Measurements from ENCODE around the gene SIL1. TPM values are rescaled to one million over a fixed set of nuclear protein-coding genes. Genes with fewer than 3 reads are reported as not detected.

The SIL1 gene
- polyA plus RNA-seq, 4 donors: 21.6 to 68.2 (median 35.4) TPM

GRCh38 chr5:138934971-138935370, 263.2 kb downstream of the SIL1 start:
- H3K27me3 ChIP-seq (ENCODE audit: control insufficient read depth in 3 of 3, insufficient read depth in 3 of 3, low read length in 3 of 3): no peaks in the 10 kb centered on the region
- 91 to 96% (median 95%) methylated on average over 12 of the region's 12 CpGs for WGBS, 3 donors
- no peak for DNase-seq
- peaks cover 13 to 74% (median 24%) of the 10 kb centered on the region in 3 donors for H3K36me3 ChIP-seq (ENCODE audit: control insufficient read depth in 3 of 3, insufficient read depth in 2 of 3, low read depth in 1 of 3, low read length in 3 of 3)
- FAIRE-seq: no peak
- no peak overlapping the region for H3K4me3 ChIP-seq (ENCODE audit: low read depth in 1 of 3, low read length in 3 of 3)
- H3K4me1 ChIP-seq (ENCODE audit: control insufficient read depth in 3 of 3, insufficient read depth in 2 of 3, low read depth in 1 of 3, low read length in 2 of 3): peaks cover 0 to 4% (median 0%) of the 10 kb centered on the region in 3 donors
- no peaks in the 10 kb centered on the region for H3K9me3 ChIP-seq (ENCODE audit: control insufficient read depth in 2 of 2, insufficient read depth in 1 of 2, low read depth in 1 of 2, low read length in 1 of 2)
- H3K27ac ChIP-seq (ENCODE audit: low read depth in 1 of 3, low read length in 2 of 3): no peak overlapping the region

GRCh38 chr5:138933522-138934290, 264.5 kb downstream of the SIL1 start:
- DNase-seq (no peak), FAIRE-seq (no peak)
- Histone ChIP-seq H3K27me3 (ENCODE audit: control insufficient read depth in 3 of 3, insufficient read depth in 3 of 3, low read length in 3 of 3) (no peaks in the 10 kb centered on the region), H3K4me1 (ENCODE audit: control insufficient read depth in 3 of 3, insufficient read depth in 2 of 3, low read depth in 1 of 3, low read length in 2 of 3) (peaks cover 0 to 4% (median 0%) of the 10 kb centered on the region in 3 donors), H3K27ac (ENCODE audit: low read depth in 1 of 3, low read length in 2 of 3) (no peak overlapping the region), H3K9me3 (ENCODE audit: control insufficient read depth in 2 of 2, insufficient read depth in 1 of 2, low read depth in 1 of 2, low read length in 1 of 2) (no peaks in the 10 kb centered on the region), H3K36me3 (ENCODE audit: control insufficient read depth in 3 of 3, insufficient read depth in 2 of 3, low read depth in 1 of 3, low read length in 3 of 3) (peaks cover 13 to 85% (median 24%) of the 10 kb centered on the region in 3 donors), H3K4me3 (ENCODE audit: low read depth in 1 of 3, low read length in 3 of 3) (no peak overlapping the region)
- 91 to 93% (median 92%) methylated on average over 18 of the region's 18 CpGs for WGBS, 3 donors

- peaks cover 0 to 9% (median 0%) of the 10 kb centered on the region in 3 donors for H3K4me1 ChIP-seq (ENCODE audit: control insufficient read depth in 3 of 3, insufficient read depth in 2 of 3, low read depth in 1 of 3, low read length in 2 of 3)
- H3K27me3 ChIP-seq (ENCODE audit: control insufficient read depth in 3 of 3, insufficient read depth in 3 of 3, low read length in 3 of 3): no peaks in the 10 kb centered on the region
- DNase-seq (no peak), FAIRE-seq (no peak)
- peaks cover 13 to 87% (median 24%) of the 10 kb centered on the region in 3 donors for H3K36me3 ChIP-seq (ENCODE audit: control insufficient read depth in 3 of 3, insufficient read depth in 2 of 3, low read depth in 1 of 3, low read length in 3 of 3)
- WGBS, 3 donors: 84 to 87% (median 86%) methylated on average over 20 of the region's 20 CpGs
- no peak overlapping the region for H3K4me3 ChIP-seq (ENCODE audit: low read depth in 1 of 3, low read length in 3 of 3)
- no peaks in the 10 kb centered on the region for H3K9me3 ChIP-seq (ENCODE audit: control insufficient read depth in 2 of 2, insufficient read depth in 1 of 2, low read depth in 1 of 2, low read length in 1 of 2)
- no peak overlapping the region for H3K27ac ChIP-seq (ENCODE audit: low read depth in 1 of 3, low read length in 2 of 3)
These were observed 265.9 kb downstream of the SIL1 start for GRCh38 chr5:138932171-138932810.

- H3K36me3 ChIP-seq (ENCODE audit: control insufficient read depth in 3 of 3, insufficient read depth in 2 of 3, low read depth in 1 of 3, low read length in 3 of 3): peaks cover 13 to 89% (median 28%) of the 10 kb centered on the region in 3 donors
- no peaks in the 10 kb centered on the region for H3K27me3 ChIP-seq (ENCODE audit: control insufficient read depth in 3 of 3, insufficient read depth in 3 of 3, low read length in 3 of 3)
- FAIRE-seq: no peak
- DNase-seq: no peak
- WGBS, 3 donors: 79 to 89% (median 86%) methylated on average over 10 of the region's 10 CpGs
- no peak overlapping the region for H3K4me3 ChIP-seq (ENCODE audit: low read depth in 1 of 3, low read length in 3 of 3)
- H3K27ac ChIP-seq (ENCODE audit: low read depth in 1 of 3, low read length in 2 of 3): no peak overlapping the region
- H3K9me3 ChIP-seq (ENCODE audit: control insufficient read depth in 2 of 2, insufficient read depth in 1 of 2, low read depth in 1 of 2, low read length in 1 of 2): no peaks in the 10 kb centered on the region
- H3K4me1 ChIP-seq (ENCODE audit: control insufficient read depth in 3 of 3, insufficient read depth in 2 of 3, low read depth in 1 of 3, low read length in 2 of 3): peaks cover 0 to 13% (median 0%) of the 10 kb centered on the region in 3 donors
These were observed 267.6 kb downstream of the SIL1 start for GRCh38 chr5:138930371-138931097.

GRCh38 chr5:138929571-138929955, 268.6 kb downstream of the SIL1 start:
- DNase-seq (no peak), FAIRE-seq (no peak)
- Histone ChIP-seq H3K27ac (ENCODE audit: low read depth in 1 of 3, low read length in 2 of 3) (no peak overlapping the region), H3K36me3 (ENCODE audit: control insufficient read depth in 3 of 3, insufficient read depth in 2 of 3, low read depth in 1 of 3, low read length in 3 of 3) (peaks cover 13 to 90% (median 28%) of the 10 kb centered on the region in 3 donors), H3K27me3 (ENCODE audit: control insufficient read depth in 3 of 3, insufficient read depth in 3 of 3, low read length in 3 of 3) (no peaks in the 10 kb centered on the region), H3K4me3 (ENCODE audit: low read depth in 1 of 3, low read length in 3 of 3) (no peak overlapping the region), H3K9me3 (ENCODE audit: control insufficient read depth in 2 of 2, insufficient read depth in 1 of 2, low read depth in 1 of 2, low read length in 1 of 2) (no peaks in the 10 kb centered on the region), H3K4me1 (ENCODE audit: control insufficient read depth in 3 of 3, insufficient read depth in 2 of 3, low read depth in 1 of 3, low read length in 2 of 3) (peaks cover 0 to 13% (median 0%) of the 10 kb centered on the region in 3 donors)
- 82 to 91% (median 85%) methylated on average over 4 of the region's 4 CpGs for WGBS, 3 donors

GRCh38 chr5:138927979-138928378, 270.2 kb downstream of the SIL1 start:
- Histone ChIP-seq H3K9me3 (ENCODE audit: control insufficient read depth in 2 of 2, insufficient read depth in 1 of 2, low read depth in 1 of 2, low read length in 1 of 2) (no peaks in the 10 kb centered on the region), H3K4me3 (ENCODE audit: low read depth in 1 of 3, low read length in 3 of 3) (no peak overlapping the region), H3K36me3 (ENCODE audit: control insufficient read depth in 3 of 3, insufficient read depth in 2 of 3, low read depth in 1 of 3, low read length in 3 of 3) (peaks cover 12 to 80% (median 23%) of the 10 kb centered on the region in 3 donors), H3K27ac (ENCODE audit: low read depth in 1 of 3, low read length in 2 of 3) (peak overlapping the region; percentile 0 to 37 (median 5)), H3K27me3 (ENCODE audit: control insufficient read depth in 3 of 3, insufficient read depth in 3 of 3, low read length in 3 of 3) (no peaks in the 10 kb centered on the region), H3K4me1 (ENCODE audit: control insufficient read depth in 3 of 3, insufficient read depth in 2 of 3, low read depth in 1 of 3, low read length in 2 of 3) (peaks cover 0 to 13% (median 0%) of the 10 kb centered on the region in 3 donors)
- DNase-seq (peak; percentile 81 to 94), FAIRE-seq (no peak)
- 21 to 57% (median 45%) methylated on average over 7 of the region's 7 CpGs for WGBS, 3 donors

- FAIRE-seq: no peak
- Histone ChIP-seq H3K27me3 (ENCODE audit: control insufficient read depth in 3 of 3, insufficient read depth in 3 of 3, low read length in 3 of 3) (no peaks in the 10 kb centered on the region), H3K4me3 (ENCODE audit: low read depth in 1 of 3, low read length in 3 of 3) (no peak overlapping the region), H3K36me3 (ENCODE audit: control insufficient read depth in 3 of 3, insufficient read depth in 2 of 3, low read depth in 1 of 3, low read length in 3 of 3) (peaks cover 9 to 77% (median 20%) of the 10 kb centered on the region in 3 donors), H3K27ac (ENCODE audit: low read depth in 1 of 3, low read length in 2 of 3) (peak overlapping the region in 2 of 3 donors; percentile 0 to 5), H3K9me3 (ENCODE audit: control insufficient read depth in 2 of 2, insufficient read depth in 1 of 2, low read depth in 1 of 2, low read length in 1 of 2) (no peaks in the 10 kb centered on the region), H3K4me1 (ENCODE audit: control insufficient read depth in 3 of 3, insufficient read depth in 2 of 3, low read depth in 1 of 3, low read length in 2 of 3) (peaks cover 0 to 13% (median 0%) of the 10 kb centered on the region in 3 donors)
- WGBS, 3 donors: 38 to 76% (median 59%) methylated on average over 8 of the region's 8 CpGs
- no peak for DNase-seq
These were observed 270.6 kb downstream of the SIL1 start for GRCh38 chr5:138927544-138927943.
